IMR-90 (cell line): ENCODE results near the gene CMIP. TPM values are rescaled to one million over a fixed set of nuclear protein-coding genes. Genes with fewer than 3 reads are reported as not detected.

ENCODE experiments used
- ATAC-seq: fragments of 200-7000 bp; cut with Tn5 transposase; 2 replicates; pipeline ENCODE4 v1.9.1; 2020; ENCODE audit warnings: low read depth, mild to moderate bottlenecking, moderate library complexity
- BruUV-seq: library from RNA; stranded (reverse); fragments of 400-500 nt; replicated peaks from 2 replicates; lab custom pipeline; 2021; lab: Mats Ljungman, UMichigan
- CTCF ChIA-PET: fragments of 300-600 bp; formaldehyde crosslinking; extraction: SDS; loops from one replicate; lab custom pipeline; 2021; ENCODE audit warnings: antibody characterized with exemption; lab: Yijun Ruan, JAX
- POLR2A ChIA-PET: fragments of 300-600 bp; sonication (Branson Sonifier 250); formaldehyde crosslinking; loops from one replicate; lab custom pipeline; 2022; ENCODE audit warnings: antibody characterized with exemption; ENCODE audit not compliant: unreplicated experiment; lab: Charles Lee
- DNase-seq: peaks from one replicate; pipeline ENCODE4 v3.0.0; 2013
- H2AFZ ChIP-seq: replicated peaks from 2 replicates; pipeline ENCODE3; 2013; ENCODE audit warnings: low read length, mild to moderate bottlenecking; ENCODE audit not compliant: poor library complexity
- H2AK5ac ChIP-seq: 2 replicates; pipeline ENCODE4 v1.6.1; 2013; ENCODE audit warnings: low read depth, low read length, inconsistent platforms
- H2AK9ac ChIP-seq: replicated peaks from 2 replicates; pipeline ENCODE3; 2013; ENCODE audit warnings: mild to moderate bottlenecking, low read depth, low read length, moderate library complexity; ENCODE audit not compliant: poor library complexity
- H2BK120ac ChIP-seq: 2 replicates; pipeline ENCODE4 v1.6.1; 2013; ENCODE audit warnings: low read depth, low read length, inconsistent platforms
- H2BK15ac ChIP-seq: 3 replicates; pipeline ENCODE4 v1.6.1; 2013; ENCODE audit warnings: low read depth, low read length, inconsistent platforms
- H2BK20ac ChIP-seq: 2 replicates; pipeline ENCODE4 v1.6.1; 2013; ENCODE audit warnings: low read depth, mild to moderate bottlenecking, inconsistent platforms, low read length, moderate library complexity
- H2BK5ac ChIP-seq: 2 replicates; pipeline ENCODE4 v1.6.1; 2013; ENCODE audit warnings: mild to moderate bottlenecking, low read depth, low read length, inconsistent platforms; ENCODE audit not compliant: poor library complexity, severe bottlenecking
- H3K14ac ChIP-seq: replicated peaks from 2 replicates; pipeline ENCODE4 v1.6.1; 2013; ENCODE audit warnings: low read depth, low read length, inconsistent platforms
- H3K18ac ChIP-seq: 2 replicates; pipeline ENCODE4 v1.6.1; 2013; ENCODE audit warnings: low read depth, low read length, control low read depth
- H3K23ac ChIP-seq: 2 replicates; pipeline ENCODE4 v1.6.1; 2013; ENCODE audit warnings: low read depth, low read length, inconsistent platforms
- H3K27ac ChIP-seq: 2 replicates; pipeline ENCODE4 v1.5.1; 2013; ENCODE audit warnings: mild to moderate bottlenecking, control low read depth, low read length; ENCODE audit not compliant: insufficient read depth
- H3K27me3 ChIP-seq: 2 replicates; pipeline ENCODE4 v1.6.1; 2013; ENCODE audit warnings: low read length; ENCODE audit not compliant: control insufficient read depth, insufficient read depth
- H3K36me3 ChIP-seq: 2 replicates; pipeline ENCODE4 v1.6.1; 2013; ENCODE audit warnings: low read length, mixed read lengths; ENCODE audit not compliant: control insufficient read depth, insufficient read depth
- H3K4ac ChIP-seq: 2 replicates; pipeline ENCODE4 v1.6.1; 2013; ENCODE audit warnings: low read depth, low read length, inconsistent platforms
- H3K4me1 ChIP-seq: 2 replicates; pipeline ENCODE4 v1.6.1; 2013; ENCODE audit warnings: low read length, mixed read lengths; ENCODE audit not compliant: control insufficient read depth, insufficient read depth
- H3K4me2 ChIP-seq: 2 replicates; pipeline ENCODE4 v1.6.1; 2013; ENCODE audit warnings: low read depth, mild to moderate bottlenecking, control low read depth, low read length, moderate library complexity
- H3K4me3 ChIP-seq: 2 replicates; pipeline ENCODE4 v1.5.1; 2013; ENCODE audit warnings: low read depth, mild to moderate bottlenecking, control low read depth, low read length, moderate library complexity; ENCODE audit not compliant: insufficient read depth
- H3K56ac ChIP-seq: 2 replicates; pipeline ENCODE4 v1.6.1; 2013; ENCODE audit warnings: low read length, inconsistent platforms; ENCODE audit not compliant: insufficient read depth; ENCODE audit errors: extremely low read depth
- H3K79me1 ChIP-seq, 2 experiments: 2 replicates each; pipeline ENCODE4 v1.6.1; 2013; ENCODE audit warnings: low read length in 2 of 2, inconsistent platforms in 1 of 2, low read depth in 1 of 2
- H3K9ac ChIP-seq: 2 replicates; pipeline ENCODE4 v1.6.1; 2013; ENCODE audit warnings: low read depth, low read length, control low read depth
- H3K9me1 ChIP-seq: 2 replicates; pipeline ENCODE4 v1.6.1; 2013; ENCODE audit warnings: low read length, inconsistent platforms; ENCODE audit not compliant: insufficient read depth
- H3K9me3 ChIP-seq: 2 replicates; pipeline ENCODE4 v1.6.1; 2013; ENCODE audit warnings: low read length; ENCODE audit not compliant: control insufficient read depth, insufficient read depth
- H4K20me1 ChIP-seq: 2 replicates; pipeline ENCODE4 v1.6.1; 2013; ENCODE audit warnings: low read length, inconsistent platforms; ENCODE audit not compliant: insufficient read depth
- H4K5ac ChIP-seq: 2 replicates; pipeline ENCODE4 v1.6.1; 2013; ENCODE audit warnings: mild to moderate bottlenecking, low read depth, low read length, control low read depth
- H4K8ac ChIP-seq, 2 experiments: 2 replicates each; pipeline ENCODE4 v1.6.1; 2013; ENCODE audit warnings: low read depth in 2 of 2, low read length in 2 of 2, control low read depth in 1 of 2, inconsistent platforms in 1 of 2
- H4K91ac ChIP-seq: 2 replicates; pipeline ENCODE4 v1.6.1; 2013; ENCODE audit warnings: low read depth, low read length, inconsistent platforms; ENCODE audit not compliant: insufficient read depth
- BHLHE40 ChIP-seq: fragments of 150-350 bp; IDR thresholded peaks from 2 replicates; pipeline ENCODE4 v1.6.1; 2016; ENCODE audit warnings: mild to moderate bottlenecking, low read depth, low read length
- CEBPB ChIP-seq: IDR thresholded peaks from 2 replicates; pipeline ENCODE4 v1.6.1; 2012; ENCODE audit warnings: low read depth, low read length, improper control_type of control experiment
- CHD1 ChIP-seq: IDR thresholded peaks from 2 replicates; pipeline ENCODE4 v1.6.1; 2012; ENCODE audit warnings: low read depth, low read length, improper control_type of control experiment
- ELK1 ChIP-seq: fragments of 150-350 bp; IDR thresholded peaks from 2 replicates; pipeline ENCODE4 v1.6.1; 2016; ENCODE audit warnings: low read depth, mild to moderate bottlenecking, low read length, moderate library complexity, borderline replicate concordance
- FOS ChIP-seq: fragments of 150-350 bp; IDR thresholded peaks from 2 replicates; pipeline ENCODE4 v1.6.1; 2016; ENCODE audit warnings: low read depth, low read length
- MAFK ChIP-seq: IDR thresholded peaks from 2 replicates; pipeline ENCODE4 v1.6.1; 2012; ENCODE audit warnings: low read depth, low read length, improper control_type of control experiment
- MAZ ChIP-seq: IDR thresholded peaks from 2 replicates; pipeline ENCODE4 v1.6.1; 2012; ENCODE audit warnings: low read depth, mild to moderate bottlenecking, low read length, improper control_type of control experiment, moderate library complexity, borderline replicate concordance
- MXI1 ChIP-seq: IDR thresholded peaks from 2 replicates; pipeline ENCODE4 v1.6.1; 2012; ENCODE audit warnings: low read depth, mild to moderate bottlenecking, low read length, moderate library complexity, borderline replicate concordance
- NFE2L2 ChIP-seq: fragments of 150-350 bp; IDR thresholded peaks from 2 replicates; pipeline ENCODE4 v1.6.1; 2016; ENCODE audit warnings: low read depth, mild to moderate bottlenecking, low read length
- POLR2A ChIP-seq: IDR thresholded peaks from 2 replicates; pipeline ENCODE4 v1.6.1; 2012; ENCODE audit warnings: mild to moderate bottlenecking, low read depth, low read length
- RAD21 ChIP-seq: IDR thresholded peaks from 2 replicates; pipeline ENCODE4 v1.6.1; 2012; ENCODE audit warnings: low read length, improper control_type of control experiment
- RCOR1 ChIP-seq: IDR thresholded peaks from 2 replicates; pipeline ENCODE4 v1.6.1; 2012; ENCODE audit warnings: mild to moderate bottlenecking, low read length, improper control_type of control experiment; ENCODE audit not compliant: insufficient replicate concordance
- RFX5 ChIP-seq: IDR thresholded peaks from 2 replicates; pipeline ENCODE4 v1.8.0; 2012; ENCODE audit warnings: low read depth, mild to moderate bottlenecking, low read length, moderate library complexity
- SMC3 ChIP-seq: fragments of 150-350 bp; IDR thresholded peaks from 2 replicates; pipeline ENCODE4 v1.6.1; 2016; ENCODE audit warnings: low read depth, mild to moderate bottlenecking, antibody characterized with exemption, low read length, moderate library complexity
- USF2 ChIP-seq: fragments of 150-350 bp; IDR thresholded peaks from 2 replicates; pipeline ENCODE4 v1.6.1; 2017; ENCODE audit warnings: mild to moderate bottlenecking, antibody characterized with exemption, low read length, low read depth
- WGBS, 2 experiments: methylation state at CpG; one replicate each; pipeline versions ENCODE4 v1.1.5 to v1.1.7; 2013; ENCODE audit warnings: missing lambda C conversion rate in 2 of 2; ENCODE audit not compliant: insufficient read length in 1 of 2; ENCODE audit errors: extremely low coverage in 2 of 2; 5-methylcytosine and 5-hydroxymethylcytosine counted together
- dilution Hi-C: fragments of 300-500 bp; cut with HindIII; formaldehyde crosslinking; loops from one replicate; pipeline ENCODE4 v1.14.3; 2018; ENCODE audit warnings: low sequenced_read_pairs; ENCODE audit not compliant: unreplicated experiment
- in situ Hi-C: fragments of 300-500 bp; cut with MboI; formaldehyde crosslinking; loops from 3 replicates; pipeline ENCODE4 v1.14.3; 2019; ENCODE audit warnings: low sequenced_read_pairs, inconsistent platforms, mixed read lengths
- intact Hi-C: fragments of 100-400 bp; cut with micrococcal nuclease; formaldehyde crosslinking; loops from 2 replicates; pipeline ENCODE4 v1.10.0; 2022
- polyA plus RNA-seq, 3 experiments: library from polyadenylated mRNA; depleted of rRNA; stranded (reverse); fragments of >200 nt; gene quantifications; 2 replicates each; pipeline ENCODE4 v1.2.3, GENCODE V29; 2012; ENCODE audit warnings: low replicate concordance in 1 of 3
- total RNA-seq: library from RNA; depleted of rRNA; stranded (reverse); fragments of >200 nt; gene quantifications from 2 replicates; pipeline ENCODE4 v1.2.3, GENCODE V29; 2012
- TF ChIP-seq, protein P1 (sequence below): conservative IDR thresholded peaks from 2 replicates; pipeline ENCODE4 v1.5.1; 2012; ENCODE audit warnings: mild to moderate bottlenecking, low read depth, low read length, improper control_type of control experiment

The CMIP gene
- total and polyA plus RNA-seq, 2 of the 4 experiments (the other 2 are of a cell fraction): 3.2 to 11.6 TPM

DNA sequence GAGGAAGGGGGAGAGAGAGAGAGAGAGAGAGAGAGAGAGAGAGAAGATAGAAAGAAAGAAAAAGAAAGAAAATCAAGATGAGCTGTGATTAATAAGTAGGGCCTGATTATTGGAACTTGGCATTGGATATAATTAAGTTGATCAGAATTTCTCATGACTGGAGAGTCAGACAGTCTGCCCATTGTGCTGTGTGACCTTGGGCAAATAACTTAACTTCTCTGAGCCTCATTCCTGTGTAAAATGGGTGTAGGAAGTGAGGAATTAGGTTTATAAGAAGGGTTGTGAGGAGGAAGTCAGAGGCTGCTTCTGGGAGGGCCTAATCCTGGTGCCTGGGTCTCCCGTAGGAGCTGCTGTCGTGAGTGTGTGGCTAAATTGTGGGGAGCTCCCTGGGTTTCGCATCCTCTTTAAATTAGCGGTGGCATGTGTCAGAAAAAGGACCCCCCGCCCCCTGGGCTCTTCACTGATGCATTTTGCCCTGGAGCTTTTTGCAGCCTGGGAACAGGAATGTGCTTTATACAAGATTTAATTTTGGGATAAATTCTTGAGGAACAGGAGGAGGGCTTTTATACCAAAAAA lies 76.0 kb downstream of the CMIP start:
- peaks cover 7% of the 10 kb centered on the region for H3K4me1 ChIP-seq
- no peak overlapping the region for H3K4me2 ChIP-seq
- H3K56ac ChIP-seq: no peak overlapping the region
- H3K27ac ChIP-seq: no peak overlapping the region
- no peak overlapping the region for H3K14ac ChIP-seq
- no peak overlapping the region for H2BK15ac ChIP-seq
- H2AK9ac ChIP-seq: no peak overlapping the region
- intact Hi-C loops: no loop called here
- dilution Hi-C loops: no loop called here
- WGBS, 2 experiments: no CpG with 5 or more reads among the region's 5 CpGs
- in situ Hi-C loops: no loop called here
- peaks cover 35 to 57% of the 10 kb centered on the region in 2 experiments for H3K79me1 ChIP-seq
- no peaks in the 10 kb centered on the region for H3K27me3 ChIP-seq
- no peak overlapping the region for H2AFZ ChIP-seq
- no peak overlapping the region for H2AK5ac ChIP-seq
- H4K5ac ChIP-seq: no peak overlapping the region
- no peak overlapping the region for H3K4me3 ChIP-seq
- BruUV-seq: no TSS peak
- peaks cover 33% of the 10 kb centered on the region; the same call in 1 of the 2 replicates for H4K20me1 ChIP-seq
- no peak overlapping the region for H2BK20ac ChIP-seq
- ChIA-PET POLR2A (no interaction called here), CTCF (no interaction called here)
- ATAC-seq (no peak), DNase-seq (no peak)
- H3K18ac ChIP-seq: no peak overlapping the region
- H3K9me1 ChIP-seq: peaks cover 10% of the 10 kb centered on the region
- H4K8ac ChIP-seq: no peak overlapping the region
- no peaks in the 10 kb centered on the region for H3K9me3 ChIP-seq
- no peak overlapping the region for H2BK5ac ChIP-seq
- no peak overlapping the region for H4K91ac ChIP-seq
- H3K36me3 ChIP-seq: peaks cover 4% of the 10 kb centered on the region; the same call in 1 of the 2 replicates
- H3K9ac ChIP-seq: no peak overlapping the region
- no peak overlapping the region for H2BK120ac ChIP-seq
- no peak for TF ChIP-seq RAD21
- no peak for TF ChIP-seq CHD1
- TF ChIP-seq NFE2L2: no peak
- TF ChIP-seq CEBPB: no peak
- TF ChIP-seq RFX5: no peak
- TF ChIP-seq POLR2A: no peak
- no peak for TF ChIP-seq USF2
- no peak for TF ChIP-seq RCOR1
- TF ChIP-seq, protein P1, sequence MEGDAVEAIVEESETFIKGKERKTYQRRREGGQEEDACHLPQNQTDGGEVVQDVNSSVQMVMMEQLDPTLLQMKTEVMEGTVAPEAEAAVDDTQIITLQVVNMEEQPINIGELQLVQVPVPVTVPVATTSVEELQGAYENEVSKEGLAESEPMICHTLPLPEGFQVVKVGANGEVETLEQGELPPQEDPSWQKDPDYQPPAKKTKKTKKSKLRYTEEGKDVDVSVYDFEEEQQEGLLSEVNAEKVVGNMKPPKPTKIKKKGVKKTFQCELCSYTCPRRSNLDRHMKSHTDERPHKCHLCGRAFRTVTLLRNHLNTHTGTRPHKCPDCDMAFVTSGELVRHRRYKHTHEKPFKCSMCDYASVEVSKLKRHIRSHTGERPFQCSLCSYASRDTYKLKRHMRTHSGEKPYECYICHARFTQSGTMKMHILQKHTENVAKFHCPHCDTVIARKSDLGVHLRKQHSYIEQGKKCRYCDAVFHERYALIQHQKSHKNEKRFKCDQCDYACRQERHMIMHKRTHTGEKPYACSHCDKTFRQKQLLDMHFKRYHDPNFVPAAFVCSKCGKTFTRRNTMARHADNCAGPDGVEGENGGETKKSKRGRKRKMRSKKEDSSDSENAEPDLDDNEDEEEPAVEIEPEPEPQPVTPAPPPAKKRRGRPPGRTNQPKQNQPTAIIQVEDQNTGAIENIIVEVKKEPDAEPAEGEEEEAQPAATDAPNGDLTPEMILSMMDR: no peak
- no peak for TF ChIP-seq MXI1
- TF ChIP-seq BHLHE40: no peak
- TF ChIP-seq ELK1: no peak
- no peak for TF ChIP-seq SMC3
- no peak for TF ChIP-seq MAFK
- TF ChIP-seq FOS: no peak
- TF ChIP-seq MAZ: no peak
- H3K4ac ChIP-seq: no peak overlapping the region
- no peak overlapping the region for H3K23ac ChIP-seq
